ENCODE results near the gene CDH10.

DNA sequence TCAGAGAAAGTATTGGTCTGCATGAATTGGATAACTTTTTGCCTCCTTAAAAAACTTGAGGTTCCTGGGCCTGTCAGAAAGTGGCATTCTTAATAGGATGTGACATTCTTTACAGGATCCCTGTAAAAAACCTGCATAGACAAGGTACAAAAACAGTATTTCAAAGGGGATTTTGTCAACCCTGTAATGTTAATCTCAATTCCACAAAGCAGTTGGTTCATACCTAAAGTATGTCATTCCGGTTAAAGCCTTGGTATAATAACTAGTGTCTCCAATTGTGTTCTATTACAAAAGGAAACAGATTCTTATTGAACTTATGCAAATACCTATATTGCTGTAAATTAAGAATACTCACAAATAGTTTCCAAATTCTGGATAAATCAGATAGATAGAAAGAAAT lies 169.7 kb downstream of the CDH10 start:
- TF ChIP-seq, protein P1, sequence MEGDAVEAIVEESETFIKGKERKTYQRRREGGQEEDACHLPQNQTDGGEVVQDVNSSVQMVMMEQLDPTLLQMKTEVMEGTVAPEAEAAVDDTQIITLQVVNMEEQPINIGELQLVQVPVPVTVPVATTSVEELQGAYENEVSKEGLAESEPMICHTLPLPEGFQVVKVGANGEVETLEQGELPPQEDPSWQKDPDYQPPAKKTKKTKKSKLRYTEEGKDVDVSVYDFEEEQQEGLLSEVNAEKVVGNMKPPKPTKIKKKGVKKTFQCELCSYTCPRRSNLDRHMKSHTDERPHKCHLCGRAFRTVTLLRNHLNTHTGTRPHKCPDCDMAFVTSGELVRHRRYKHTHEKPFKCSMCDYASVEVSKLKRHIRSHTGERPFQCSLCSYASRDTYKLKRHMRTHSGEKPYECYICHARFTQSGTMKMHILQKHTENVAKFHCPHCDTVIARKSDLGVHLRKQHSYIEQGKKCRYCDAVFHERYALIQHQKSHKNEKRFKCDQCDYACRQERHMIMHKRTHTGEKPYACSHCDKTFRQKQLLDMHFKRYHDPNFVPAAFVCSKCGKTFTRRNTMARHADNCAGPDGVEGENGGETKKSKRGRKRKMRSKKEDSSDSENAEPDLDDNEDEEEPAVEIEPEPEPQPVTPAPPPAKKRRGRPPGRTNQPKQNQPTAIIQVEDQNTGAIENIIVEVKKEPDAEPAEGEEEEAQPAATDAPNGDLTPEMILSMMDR (IDR thresholded peaks at IDR 0.05; ENCODE audit: low read length), result no peak
- no peak for TF ChIP-seq EZH2 (IDR thresholded peaks at IDR 0.05; ENCODE audit: borderline replicate concordance, low read length)

Data from OCI-LY1 (cell line).